Endothelial cell of umbilical vein (primary cell): Measurements from ENCODE around the gene GOLT1A. TPM values are rescaled to one million over a fixed set of nuclear protein-coding genes. Genes with fewer than 3 reads are reported as not detected.

Experiments
- BruUV-seq: library from RNA; stranded (reverse); fragments of 400-500 nt; replicated peaks from 2 replicates; lab custom pipeline; 2021; lab: Mats Ljungman, UMichigan
- CTCF ChIA-PET: fragments of 300-600, 350-600 bp; sonication (Branson Sonifier 250); formaldehyde crosslinking; loops from one replicate; lab custom pipeline; 2021; ENCODE audit warnings: antibody characterized with exemption, inconsistent platforms; lab: Charles Lee
- POLR2A ChIA-PET: fragments of 300-600, 350-600 bp; sonication (Branson Sonifier 250); formaldehyde crosslinking; loops from one replicate; lab custom pipeline; 2021; ENCODE audit warnings: antibody characterized with exemption, inconsistent platforms; lab: Charles Lee
- DNase-seq: peaks from one replicate; pipeline ENCODE4 v3.0.0-alpha.2; 2011; ENCODE audit warnings: low read depth, low spot score
- FAIRE-seq: peaks from 2 replicates; lab custom pipeline; 2011; peaks lifted over from hg19 to GRCh38; lab: Jason Lieb, UNC
- H2AFZ ChIP-seq: 2 replicates; pipeline ENCODE4 v1.6.0; 2012; ENCODE audit warnings: low read depth, low read length, control low read depth, inconsistent platforms
- H3K27ac ChIP-seq: 2 replicates; pipeline ENCODE4 v1.5.1; 2011; ENCODE audit warnings: low read depth, mild to moderate bottlenecking, control low read depth, low read length, moderate library complexity; ENCODE audit not compliant: insufficient read depth
- H3K27me3 ChIP-seq, 2 experiments: 2 replicates each; pipeline versions ENCODE4 v1.6.0 to v1.6.1; 2011; ENCODE audit warnings: low read length in 2 of 2, mixed read lengths in 1 of 2; ENCODE audit not compliant: control insufficient read depth in 2 of 2, insufficient read depth in 2 of 2
- H3K36me3 ChIP-seq, 2 experiments: 2 replicates in 1 of 2; 3 replicates in 1 of 2; pipeline ENCODE4 v1.5.1; 2011; ENCODE audit warnings: low read length in 2 of 2, mild to moderate bottlenecking in 1 of 2, moderate library complexity in 1 of 2; ENCODE audit not compliant: control insufficient read depth in 2 of 2, insufficient read depth in 2 of 2; ENCODE audit errors: extremely low read depth in 1 of 2
- H3K4me1 ChIP-seq: 3 replicates; pipeline ENCODE4 v1.5.1; 2011; ENCODE audit warnings: mild to moderate bottlenecking, low read length; ENCODE audit not compliant: control insufficient read depth, insufficient read depth; ENCODE audit errors: extremely low read depth
- H3K4me2 ChIP-seq: 2 replicates; pipeline ENCODE4 v1.6.1; 2011; ENCODE audit warnings: low read length, control low read depth, mixed read lengths; ENCODE audit not compliant: insufficient read depth
- H3K4me3 ChIP-seq, 3 experiments: fragments of 200-600 bp in 1 of 3; sonication (generic), shearing (Covaris generic) in 1 of 3; replicated peaks in 1 of 3; 2 replicates each; pipeline ENCODE4 v1.5.1; 2011 to 2016; ENCODE audit warnings: control low read depth in 3 of 3, low read length in 3 of 3, mild to moderate bottlenecking in 2 of 3, inconsistent platforms in 1 of 3, low read depth in 1 of 3, moderate library complexity in 1 of 3; ENCODE audit not compliant: insufficient read depth in 1 of 3
- H3K79me2 ChIP-seq: 2 replicates; pipeline ENCODE4 v1.6.0; 2012; ENCODE audit warnings: low read length, inconsistent platforms; ENCODE audit not compliant: control insufficient read depth, insufficient read depth
- H3K9ac ChIP-seq: replicated peaks from 2 replicates; pipeline ENCODE3; 2011; ENCODE audit warnings: low read length, control low read depth; ENCODE audit not compliant: insufficient read depth; ENCODE audit errors: extremely low read depth
- H3K9me1 ChIP-seq: replicated peaks from 3 replicates; pipeline ENCODE4 v1.6.0; 2011; ENCODE audit warnings: mild to moderate bottlenecking, low read length; ENCODE audit not compliant: control insufficient read depth, insufficient read depth; ENCODE audit errors: extremely low read depth
- H3K9me3 ChIP-seq: replicated peaks from 2 replicates; pipeline ENCODE4 v1.5.1; 2012; ENCODE audit warnings: low read length, inconsistent platforms; ENCODE audit not compliant: control insufficient read depth, insufficient read depth
- H4K20me1 ChIP-seq: replicated peaks from 2 replicates; pipeline ENCODE3; 2011; ENCODE audit warnings: mild to moderate bottlenecking, low read length; ENCODE audit not compliant: control insufficient read depth, insufficient read depth; ENCODE audit errors: extremely low read depth
- EZH2 ChIP-seq: IDR thresholded peaks from 2 replicates; pipeline ENCODE4 v1.6.1; 2012; ENCODE audit warnings: borderline replicate concordance, low read depth, mild to moderate bottlenecking, moderate library complexity, low read length, inconsistent platforms; ENCODE audit not compliant: severe bottlenecking
- FOS ChIP-seq: IDR thresholded peaks from 2 replicates; pipeline ENCODE4 v1.6.1; 2011; ENCODE audit warnings: mild to moderate bottlenecking, low read length, moderate library complexity, borderline replicate concordance; ENCODE audit not compliant: insufficient read depth
- GATA2 ChIP-seq: IDR thresholded peaks from 2 replicates; pipeline ENCODE4 v1.7.0; 2011; ENCODE audit warnings: low read depth, mild to moderate bottlenecking, moderate library complexity, mixed read lengths, low read length; ENCODE audit not compliant: insufficient read length, insufficient read depth
- JUN ChIP-seq: IDR thresholded peaks from 2 replicates; pipeline ENCODE4 v1.6.1; 2011; ENCODE audit warnings: borderline replicate concordance, low read depth; ENCODE audit not compliant: insufficient read length, insufficient read depth
- MYC ChIP-seq: IDR thresholded peaks from one replicate; pipeline ENCODE4 v1.6.1; 2011; ENCODE audit warnings: mild to moderate bottlenecking, low read depth, low read length
- POLR2A ChIP-seq: IDR thresholded peaks from 2 replicates; pipeline ENCODE4 v1.6.1; 2012; ENCODE audit warnings: low read depth, mild to moderate bottlenecking, control low read depth, low read length
- POLR2AphosphoS5 ChIP-seq: IDR thresholded peaks from 2 replicates; pipeline ENCODE4 v1.6.1; 2012; ENCODE audit warnings: low read depth, mild to moderate bottlenecking, control low read depth, low read length, moderate library complexity; ENCODE audit not compliant: insufficient read depth
- dilution Hi-C: fragments of 300-500 bp; cut with MboI; formaldehyde crosslinking; loops from one replicate; pipeline ENCODE4 v1.15.0; 2019; ENCODE audit warnings: low sequenced_read_pairs; ENCODE audit not compliant: extremely low pct_ligation_motif_present
- intact Hi-C: fragments of 100-400 bp; cut with micrococcal nuclease; formaldehyde crosslinking; loops from one replicate; pipeline ENCODE4 v1.10.0; 2022
- polyA plus RNA-seq, 4 experiments: library from polyadenylated mRNA; depleted of rRNA in 3 of 4; stranded (reverse) in 3 of 4; unstranded in 1 of 4; fragments of >200 nt; gene quantifications; 2 replicates each; pipeline versions ENCODE4 v1.2.1 to v1.2.3, GENCODE V29; 2011 to 2012; ENCODE audit warnings: missing spikeins in 1 of 4
- total RNA-seq: library from RNA; stranded (reverse); gene quantifications from 2 replicates; pipeline ENCODE4 v1.2.3, GENCODE V29; 2021
- TF ChIP-seq, protein P1 (sequence below), 2 donors: IDR thresholded peaks; 1 replicate in 1 of 2; 2 replicates in 1 of 2; pipeline ENCODE4 v1.5.1; 2011; ENCODE audit warnings: low read length in 2 of 2, mild to moderate bottlenecking in 2 of 2, moderate library complexity in 2 of 2, control low read depth in 1 of 2, inconsistent platforms in 1 of 2, low read depth in 1 of 2; ENCODE audit not compliant: insufficient read depth in 1 of 2; ENCODE audit errors: extremely low read depth in 1 of 2
- TF ChIP-seq, protein P2 (sequence below): IDR thresholded peaks from 2 replicates; pipeline ENCODE4 v1.6.1; 2011; ENCODE audit not compliant: insufficient read depth, insufficient read length

Gene GOLT1A
- total and polyA plus RNA-seq, 2 donors (not counting 3 experiments of a cell fraction or from before 2014, with no cell fraction given), result not detected

GRCh38 chr1:204246876-204247275 is 33.1 kb upstream of the GOLT1A start:
- Histone ChIP-seq H4K20me1 (no peaks in the 10 kb centered on the region), H3K4me1 (no peaks in the 10 kb centered on the region), H3K9me1 (no peaks in the 10 kb centered on the region), H3K79me2 (no peaks in the 10 kb centered on the region), H3K27me3 (no peaks in the 10 kb centered on the region), H3K9ac (no peak overlapping the region), H3K4me3 (no peak overlapping the region), H3K4me2 (no peak overlapping the region), H3K9me3 (no peaks in the 10 kb centered on the region), H3K27ac (no peak overlapping the region), H2AFZ (no peak overlapping the region), H3K36me3 (no peaks in the 10 kb centered on the region)
- BruUV-seq, result no TSS peak
- FAIRE-seq, result no peak
- dilution Hi-C loops, result no loop called here
- ChIA-PET POLR2A (no interaction called here), CTCF (interaction anchor here (0.6 to 0.7 kb wide), 2 partner anchors 33 to 112 kb away, joined by 3 read pairs; partner anchors contain the start of gene GOLT1A)
- no peak for DNase-seq
- no peak for TF ChIP-seq POLR2A
- TF ChIP-seq, protein P1, sequence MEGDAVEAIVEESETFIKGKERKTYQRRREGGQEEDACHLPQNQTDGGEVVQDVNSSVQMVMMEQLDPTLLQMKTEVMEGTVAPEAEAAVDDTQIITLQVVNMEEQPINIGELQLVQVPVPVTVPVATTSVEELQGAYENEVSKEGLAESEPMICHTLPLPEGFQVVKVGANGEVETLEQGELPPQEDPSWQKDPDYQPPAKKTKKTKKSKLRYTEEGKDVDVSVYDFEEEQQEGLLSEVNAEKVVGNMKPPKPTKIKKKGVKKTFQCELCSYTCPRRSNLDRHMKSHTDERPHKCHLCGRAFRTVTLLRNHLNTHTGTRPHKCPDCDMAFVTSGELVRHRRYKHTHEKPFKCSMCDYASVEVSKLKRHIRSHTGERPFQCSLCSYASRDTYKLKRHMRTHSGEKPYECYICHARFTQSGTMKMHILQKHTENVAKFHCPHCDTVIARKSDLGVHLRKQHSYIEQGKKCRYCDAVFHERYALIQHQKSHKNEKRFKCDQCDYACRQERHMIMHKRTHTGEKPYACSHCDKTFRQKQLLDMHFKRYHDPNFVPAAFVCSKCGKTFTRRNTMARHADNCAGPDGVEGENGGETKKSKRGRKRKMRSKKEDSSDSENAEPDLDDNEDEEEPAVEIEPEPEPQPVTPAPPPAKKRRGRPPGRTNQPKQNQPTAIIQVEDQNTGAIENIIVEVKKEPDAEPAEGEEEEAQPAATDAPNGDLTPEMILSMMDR (IDR thresholded peaks at IDR 0.05; ENCODE audit: extremely low read depth in 1 of 2, insufficient read depth in 1 of 2, low read depth in 1 of 2, low read length in 2 of 2), result no peak
- no peak for TF ChIP-seq JUN
- intact Hi-C loops, result no loop called here

- no peaks in the 10 kb centered on the region for H3K9me3 ChIP-seq
- no peaks in the 10 kb centered on the region for H3K9me1 ChIP-seq
- no peak overlapping the region for H2AFZ ChIP-seq
- TF ChIP-seq MYC (no peak), POLR2AphosphoS5 (no peak), POLR2A (no peak), FOS (no peak), EZH2 (no peak), JUN (no peak), GATA2 (no peak)
- TF ChIP-seq, protein P2, sequence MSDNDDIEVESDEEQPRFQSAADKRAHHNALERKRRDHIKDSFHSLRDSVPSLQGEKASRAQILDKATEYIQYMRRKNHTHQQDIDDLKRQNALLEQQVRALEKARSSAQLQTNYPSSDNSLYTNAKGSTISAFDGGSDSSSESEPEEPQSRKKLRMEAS, result no peak
- TF ChIP-seq, protein P1 (IDR thresholded peaks at IDR 0.05; ENCODE audit: extremely low read depth in 1 of 2, insufficient read depth in 1 of 2, low read depth in 1 of 2, low read length in 2 of 2), result no peak
- POLR2A ChIA-PET, result no interaction called here
- no peaks in the 10 kb centered on the region for H3K27me3 ChIP-seq
- no peak overlapping the region for H3K4me2 ChIP-seq
- dilution Hi-C loops (no loop called here), intact Hi-C loops (no loop called here)
- FAIRE-seq (no peak), DNase-seq (no peak)
- H3K27ac ChIP-seq, result no peak overlapping the region
- no peak overlapping the region for H3K9ac ChIP-seq
- no peak overlapping the region for H3K4me3 ChIP-seq
- no TSS peak for BruUV-seq
- CTCF ChIA-PET, result interaction anchor here (1.1 to 1.7 kb wide), 2 partner anchors 36 to 121 kb away, joined by 4 read pairs; no protein-coding TSS in a partner anchor
- H3K36me3 ChIP-seq, result no peaks in the 10 kb centered on the region
- no peaks in the 10 kb centered on the region for H4K20me1 ChIP-seq
- no peaks in the 10 kb centered on the region for H3K4me1 ChIP-seq
- H3K79me2 ChIP-seq, result no peaks in the 10 kb centered on the region
Observed at GRCh38 chr1:204242920-204243319, 29.1 kb upstream of the GOLT1A start.
